Heart left ventricle (tissue), 13 donors: Measurements from ENCODE around the gene ROR1.

Experiments used
- CTCF ChIP-seq, 12 donors: fragments of 200-600 bp; sonication (generic) in 4 of 12; IDR thresholded peaks; one replicate each; pipeline versions ENCODE4 v1.5.0 to v1.8.0; 2018 to 2022; ENCODE audit warnings: antibody characterized with exemption in 12 of 12, mild to moderate bottlenecking in 5 of 12
- POLR2A ChIP-seq, 2 donors: fragments of 450-650 bp; IDR thresholded peaks; one replicate each; pipeline ENCODE4 v1.6.1; 2017; ENCODE audit warnings: antibody characterized with exemption in 2 of 2, mild to moderate bottlenecking in 2 of 2, moderate library complexity in 2 of 2
- donor health status: ischemic (EF 13 %, LVEDD 7.1; RV severe dilation, severe dysfunction).
- donor health status: DM: no; HTN: yes; CAD: no.
- donor health status: DM: no; HTN: no; CAD: no.
- donor health status: ischemic (EF 25% LVEDD 6.9; RV normal size, moderate dysfunction).
- donor health status: ischemic (EF 25% LVEDD 5.7; RV mildly dilated, moderate dysfunction).
- donor health status: ischemic (EF 35%, LVEDD 5.7; RV mildly dilated, moderate dysfunction).
- donor health status: nonischemic (EF 11% LVEDD 7.7; RV severe dilation, severe dysfunction).
- donor health status: DM: yes; HTN: yes; CAD: no.
- donor health status: PGD.
- donor health status: ischemic (EF 29% LVEDD 5.4; RV normal size, mild dysfunction).
- donor health status: nonischemic (EF 23%, LVEDD 6.1; RV moderate dilation, normal function).

GRCh38 chr1:63758791-63759190 lies 15.0 kb upstream of the ROR1 start:
- TF ChIP-seq CTCF (IDR thresholded peaks at IDR 0.05) (no peak), POLR2A (IDR thresholded peaks at IDR 0.05) (no peak)
